Stimulated activated naive CD4-positive, alpha-beta T cell (primary cell): Measurements from ENCODE around the gene NOS2.

Experiments
- DNase-seq, 6 experiments: peaks; one replicate each; lab custom pipeline; 2025; lab: John Stamatoyannopoulos, UW

The NOS2 gene

GRCh38 chr17:27819145-27819544 is 18.8 kb upstream of the NOS2 start:
- no peak for DNase-seq

GRCh38 chr17:27818401-27819105 is 18.2 kb upstream of the NOS2 start:
- DNase-seq = no peak

DNA sequence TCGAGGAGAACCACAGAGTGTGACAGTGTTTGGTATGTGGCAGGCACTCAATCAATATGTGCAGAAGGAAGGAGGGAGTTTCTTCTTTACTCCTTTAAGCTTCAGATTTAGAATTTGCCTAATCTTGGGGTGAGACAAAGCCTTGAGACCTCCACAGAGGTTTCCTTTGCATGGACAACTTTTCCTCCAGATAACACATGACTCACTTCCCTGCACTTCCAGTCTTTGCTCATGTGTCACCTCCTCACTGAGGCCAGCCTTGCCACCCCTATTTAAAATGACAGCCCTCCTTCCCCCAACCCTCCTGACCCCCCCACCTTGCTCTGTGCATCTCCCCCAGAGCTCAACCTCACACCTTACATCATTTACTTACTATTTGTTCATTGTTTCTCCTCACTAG is 17.4 kb upstream of the NOS2 start:
- DNase-seq = no peak

DNA sequence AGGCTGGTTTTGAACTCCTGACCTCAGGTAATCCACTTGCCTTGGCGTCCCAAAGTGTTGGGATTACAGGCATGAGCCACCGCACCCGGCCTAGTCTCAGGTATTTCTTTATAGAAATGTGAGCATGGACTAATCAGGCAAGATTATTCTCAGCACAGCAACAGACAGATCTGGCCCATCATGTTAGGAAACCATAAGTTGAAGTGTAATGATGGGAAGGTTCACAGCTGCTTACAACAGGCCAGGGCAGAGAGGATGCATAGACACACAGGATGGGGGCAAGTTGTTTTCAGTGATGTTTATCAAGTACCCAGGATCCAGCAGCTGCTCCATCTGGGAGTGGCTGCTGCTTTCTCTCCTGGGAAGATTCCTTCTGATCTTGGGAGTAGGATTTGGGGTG is 16.6 kb upstream of the NOS2 start:
- DNase-seq = no peak

- DNase-seq = no peak
Measured at GRCh38 chr17:27811961-27812360, 11.6 kb upstream of the NOS2 start.

- DNase-seq = no peak
Measured at GRCh38 chr17:27810902-27811557, 10.7 kb upstream of the NOS2 start.

GRCh38 chr17:27810211-27810901 is 10.0 kb upstream of the NOS2 start:
- no peak for DNase-seq

DNA sequence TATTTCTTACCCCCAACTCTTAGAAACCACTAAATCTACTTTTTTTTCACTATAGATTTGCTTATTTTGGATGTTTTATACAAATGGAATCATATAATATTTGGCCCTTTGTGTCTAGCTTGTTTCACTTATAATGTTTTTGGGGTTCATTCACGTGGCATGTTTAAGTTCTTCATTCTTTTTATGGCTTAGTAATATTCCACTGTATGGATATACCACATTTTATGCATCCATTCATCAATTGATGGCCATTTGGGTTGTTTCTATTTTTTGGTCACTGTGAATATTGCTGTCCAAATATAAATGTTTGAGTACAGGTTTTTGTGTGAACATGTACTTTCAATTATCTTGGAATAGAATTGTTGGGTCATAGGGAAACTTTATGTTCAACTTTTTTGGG is 9.2 kb upstream of the NOS2 start:
- no peak for DNase-seq

- no peak for DNase-seq
Measured at GRCh38 chr17:27808628-27809027, 8.3 kb upstream of the NOS2 start.

DNA sequence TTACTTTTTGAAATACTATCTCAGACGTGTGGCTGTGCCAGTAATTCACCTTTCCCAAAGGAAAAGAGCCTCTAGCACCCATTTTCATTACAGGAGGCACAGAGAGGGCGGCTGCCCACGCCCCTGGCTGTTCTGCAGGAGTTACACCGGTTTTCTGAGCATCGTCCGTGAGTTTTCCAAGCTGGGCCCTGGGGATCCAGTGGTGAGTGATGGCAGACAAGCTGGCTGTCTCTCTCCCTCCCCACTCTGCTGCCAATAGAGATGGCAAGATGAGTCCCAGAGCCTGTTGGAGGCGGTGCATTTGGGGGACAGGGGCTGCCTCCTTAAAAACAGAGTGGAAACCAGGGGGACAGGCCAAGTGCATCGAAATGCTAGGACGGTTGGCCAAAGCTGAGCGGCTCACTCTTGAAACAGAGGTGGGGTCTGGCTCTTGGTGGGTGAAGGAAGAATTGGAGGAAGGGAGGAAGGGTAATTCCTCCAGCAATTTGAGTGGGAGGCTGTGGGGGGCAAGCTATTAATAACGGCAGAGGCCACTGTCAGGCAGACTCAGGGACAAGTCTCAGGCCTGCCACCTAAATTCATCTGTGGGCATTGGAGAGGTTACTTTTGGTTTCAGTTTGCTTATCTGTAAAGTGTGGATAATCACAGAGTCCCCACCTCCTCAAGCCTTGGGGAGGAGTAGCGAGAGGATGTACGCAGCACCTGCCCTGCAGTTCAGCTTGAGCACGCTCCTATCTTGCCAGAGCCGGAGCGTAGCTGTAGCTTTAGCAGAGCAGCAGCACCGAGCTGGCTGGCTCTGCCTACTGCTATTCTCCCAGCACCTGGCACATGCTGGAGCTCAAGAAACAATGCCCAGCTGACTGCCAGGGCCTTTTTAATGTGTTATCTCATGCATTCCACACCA is 7.5 kb upstream of the NOS2 start:
- DNase-seq = peak; percentile 19 to 80 (median 66)

DNA sequence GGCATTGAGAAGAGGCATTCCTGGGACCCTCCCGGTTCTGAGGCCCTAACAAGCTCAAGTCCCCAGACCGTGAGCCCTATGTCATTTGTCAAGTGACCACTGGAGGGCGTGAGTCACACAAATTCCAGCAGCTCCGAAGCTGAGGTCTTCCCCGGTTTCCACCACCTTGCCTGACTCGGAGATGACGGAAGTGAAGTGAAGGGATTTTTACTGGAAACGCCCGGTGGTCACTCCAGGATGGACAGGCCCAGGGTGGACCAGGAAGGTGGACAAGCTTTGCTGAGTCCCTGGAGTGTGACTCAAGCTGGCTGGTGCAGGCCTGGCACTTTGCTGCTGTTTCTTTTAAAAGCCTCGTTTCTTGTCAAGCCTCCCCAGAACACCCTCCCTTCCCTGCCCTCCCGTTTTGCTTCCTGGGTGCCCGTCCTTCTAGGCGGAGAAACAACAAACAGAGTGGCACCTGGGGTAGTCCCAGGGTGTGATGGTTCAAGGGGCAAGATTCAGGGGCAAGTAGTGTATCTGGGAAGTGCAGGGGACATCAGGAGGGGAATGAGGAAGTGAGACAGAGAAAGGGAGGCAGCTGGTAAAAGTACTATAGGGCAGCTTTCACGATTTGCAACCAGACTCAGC is 5.3 kb upstream of the NOS2 start:
- DNase-seq = peak; percentile 62 to 88 (median 72)

- no peak for DNase-seq
Measured at GRCh38 chr17:27804113-27804512, 3.8 kb upstream of the NOS2 start.

- no peak for DNase-seq
Measured at GRCh38 chr17:27802962-27803680, 2.8 kb upstream of the NOS2 start.

GRCh38 chr17:27802033-27802432 is 1.7 kb upstream of the NOS2 start:
- no peak for DNase-seq

GRCh38 chr17:27798376-27798775 is 2.0 kb downstream of the NOS2 start:
- DNase-seq = no peak

GRCh38 chr17:27797390-27798091 is 2.8 kb downstream of the NOS2 start:
- DNase-seq = no peak

GRCh38 chr17:27793906-27794569 is 6.3 kb downstream of the NOS2 start:
- DNase-seq = no peak

- no peak for DNase-seq
Measured at GRCh38 chr17:27793168-27793905, 7.0 kb downstream of the NOS2 start.

- no peak for DNase-seq
Measured at GRCh38 chr17:27792095-27792494, 8.2 kb downstream of the NOS2 start.
